Stomach (tissue), 4 donors: ENCODE results near the gene UBE2V1.

Experiments
- EP300 ChIP-seq: sonication (generic); formaldehyde crosslinking; IDR thresholded peaks from one replicate; pipeline ENCODE4 v1.6.1; 2017; ENCODE audit warnings: antibody characterized with exemption
- POLR2AphosphoS5 ChIP-seq, 3 donors: sonication (generic); formaldehyde crosslinking; IDR thresholded peaks; one replicate each; pipeline ENCODE4 v1.6.1; 2016; ENCODE audit warnings: antibody characterized with exemption in 3 of 3
- TF ChIP-seq, protein P1 (sequence below), 7 experiments: fragments of 450-650 bp in 4 of 7; fragments of 200-600 bp in 3 of 7; sonication (generic) in 3 of 7; IDR thresholded peaks; one replicate each; pipeline ENCODE4 v1.5.1; 2016 to 2019; ENCODE audit warnings: antibody characterized with exemption in 7 of 7, control low read depth in 2 of 7, mild to moderate bottlenecking in 1 of 7

GRCh38 chr20:50067018-50067417 lies 45.9 kb downstream of the UBE2V1 start:
- TF ChIP-seq POLR2AphosphoS5 (IDR thresholded peaks at IDR 0.05) (no peak), EP300 (no peak)
- TF ChIP-seq, protein P1, sequence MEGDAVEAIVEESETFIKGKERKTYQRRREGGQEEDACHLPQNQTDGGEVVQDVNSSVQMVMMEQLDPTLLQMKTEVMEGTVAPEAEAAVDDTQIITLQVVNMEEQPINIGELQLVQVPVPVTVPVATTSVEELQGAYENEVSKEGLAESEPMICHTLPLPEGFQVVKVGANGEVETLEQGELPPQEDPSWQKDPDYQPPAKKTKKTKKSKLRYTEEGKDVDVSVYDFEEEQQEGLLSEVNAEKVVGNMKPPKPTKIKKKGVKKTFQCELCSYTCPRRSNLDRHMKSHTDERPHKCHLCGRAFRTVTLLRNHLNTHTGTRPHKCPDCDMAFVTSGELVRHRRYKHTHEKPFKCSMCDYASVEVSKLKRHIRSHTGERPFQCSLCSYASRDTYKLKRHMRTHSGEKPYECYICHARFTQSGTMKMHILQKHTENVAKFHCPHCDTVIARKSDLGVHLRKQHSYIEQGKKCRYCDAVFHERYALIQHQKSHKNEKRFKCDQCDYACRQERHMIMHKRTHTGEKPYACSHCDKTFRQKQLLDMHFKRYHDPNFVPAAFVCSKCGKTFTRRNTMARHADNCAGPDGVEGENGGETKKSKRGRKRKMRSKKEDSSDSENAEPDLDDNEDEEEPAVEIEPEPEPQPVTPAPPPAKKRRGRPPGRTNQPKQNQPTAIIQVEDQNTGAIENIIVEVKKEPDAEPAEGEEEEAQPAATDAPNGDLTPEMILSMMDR (IDR thresholded peaks at IDR 0.05), result no peak
